H9 (cell line): ENCODE data around the gene NUDT14. TPM values are rescaled to one million over a fixed set of nuclear protein-coding genes. Genes with fewer than 3 reads are reported as not detected.

Experiments
- DNase-seq: peaks from one replicate; pipeline ENCODE4 v3.0.0-alpha.2; 2017
- H2AFZ ChIP-seq: one replicate; pipeline ENCODE4 v1.6.1; 2013; ENCODE audit warnings: mild to moderate bottlenecking, low read length, control low read depth, moderate library complexity
- H2AK5ac ChIP-seq: 2 replicates; pipeline ENCODE4 v1.6.1; 2013; ENCODE audit warnings: low read length, control low read depth, mixed read lengths; ENCODE audit not compliant: insufficient read length
- H2BK120ac ChIP-seq: one replicate; pipeline ENCODE4 v1.6.1; 2013; ENCODE audit warnings: low read depth, mild to moderate bottlenecking, low read length, control low read depth, inconsistent platforms; ENCODE audit not compliant: poor library complexity, severe bottlenecking
- H2BK12ac ChIP-seq: 2 replicates; pipeline ENCODE4 v1.6.1; 2013; ENCODE audit warnings: low read length, control low read depth, mixed read lengths, low read depth; ENCODE audit not compliant: insufficient read length
- H2BK15ac ChIP-seq: 2 replicates; pipeline ENCODE4 v1.6.1; 2013; ENCODE audit warnings: low read depth, low read length, control low read depth
- H2BK20ac ChIP-seq: one replicate; pipeline ENCODE4 v1.6.1; 2013; ENCODE audit warnings: low read depth, mild to moderate bottlenecking, low read length, control low read depth, inconsistent platforms; ENCODE audit not compliant: poor library complexity, severe bottlenecking
- H2BK5ac ChIP-seq: 2 replicates; pipeline ENCODE4 v1.6.1; 2013; ENCODE audit warnings: low read length, control low read depth, mixed read lengths; ENCODE audit not compliant: insufficient read length
- H3K14ac ChIP-seq: 2 replicates; pipeline ENCODE4 v1.6.1; 2013; ENCODE audit warnings: low read length, control low read depth; ENCODE audit not compliant: insufficient read depth
- H3K18ac ChIP-seq: 2 replicates; pipeline ENCODE4 v1.6.1; 2013; ENCODE audit warnings: low read depth, mild to moderate bottlenecking, mixed read lengths, low read length, control low read depth; ENCODE audit not compliant: insufficient read length
- H3K23ac ChIP-seq: 2 replicates; pipeline ENCODE4 v1.6.1; 2013; ENCODE audit warnings: low read length, control low read depth, mixed read lengths, low read depth; ENCODE audit not compliant: insufficient read length
- H3K23me2 ChIP-seq: 2 replicates; pipeline ENCODE4 v1.6.1; 2013; ENCODE audit warnings: low read depth, mild to moderate bottlenecking, mixed read lengths, low read length, control low read depth; ENCODE audit not compliant: insufficient read length, poor library complexity, severe bottlenecking
- H3K27ac ChIP-seq: 2 replicates; pipeline ENCODE4 v1.5.1; 2013; ENCODE audit warnings: low read length, control low read depth, mixed read lengths, low read depth; ENCODE audit not compliant: insufficient read length
- H3K27me3 ChIP-seq: 2 replicates; pipeline ENCODE4 v1.6.1; 2013; ENCODE audit warnings: low read length, control low read depth, inconsistent platforms; ENCODE audit not compliant: insufficient read depth
- H3K4ac ChIP-seq: 2 replicates; pipeline ENCODE4 v1.6.1; 2013; ENCODE audit warnings: low read depth, mild to moderate bottlenecking, control low read depth, inconsistent platforms, low read length, moderate library complexity
- H3K4me1 ChIP-seq: 2 replicates; pipeline ENCODE4 v1.6.1; 2013; ENCODE audit warnings: low read length, control low read depth, inconsistent platforms; ENCODE audit not compliant: insufficient read depth
- H3K4me2 ChIP-seq: 2 replicates; pipeline ENCODE4 v1.6.1; 2013; ENCODE audit warnings: low read length, control low read depth, mixed read lengths; ENCODE audit not compliant: insufficient read length, insufficient read depth
- H3K56ac ChIP-seq: 2 replicates; pipeline ENCODE4 v1.6.1; 2013; ENCODE audit warnings: low read depth, mild to moderate bottlenecking, mixed read lengths, low read length, control low read depth; ENCODE audit not compliant: insufficient read length
- H3K79me1 ChIP-seq: 2 replicates; pipeline ENCODE4 v1.6.1; 2013; ENCODE audit warnings: low read depth, mild to moderate bottlenecking, moderate library complexity, low read length, control low read depth, inconsistent platforms; ENCODE audit not compliant: insufficient read depth, poor library complexity, severe bottlenecking
- H3K79me2 ChIP-seq: 2 replicates; pipeline ENCODE4 v1.6.1; 2013; ENCODE audit warnings: low read length, control low read depth, inconsistent platforms; ENCODE audit not compliant: insufficient read depth
- H3K9ac ChIP-seq: 2 replicates; pipeline ENCODE4 v1.6.1; 2013; ENCODE audit warnings: low read length, control low read depth, mixed read lengths; ENCODE audit not compliant: insufficient read length; ENCODE audit errors: extremely low read depth
- H3K9me3 ChIP-seq: one replicate; pipeline ENCODE4 v1.6.1; 2013; ENCODE audit warnings: low read depth, low read length, inconsistent platforms; ENCODE audit not compliant: control insufficient read depth
- H3T11ph ChIP-seq: one replicate; pipeline ENCODE4 v1.6.1; 2013; ENCODE audit warnings: mild to moderate bottlenecking, low read length, control low read depth, inconsistent platforms
- H4K20me1 ChIP-seq: one replicate; pipeline ENCODE4 v1.6.1; 2013; ENCODE audit not compliant: control insufficient read depth, insufficient read length, insufficient read depth
- H4K5ac ChIP-seq: 2 replicates; pipeline ENCODE4 v1.6.1; 2013; ENCODE audit warnings: low read depth, mild to moderate bottlenecking, mixed read lengths, low read length, control low read depth; ENCODE audit not compliant: insufficient read length
- H4K8ac ChIP-seq: replicated peaks from 2 replicates; pipeline ENCODE4 v1.6.1; 2013; ENCODE audit warnings: low read length, control low read depth, mixed read lengths, low read depth; ENCODE audit not compliant: insufficient read length
- H4K91ac ChIP-seq: 2 replicates; pipeline ENCODE4 v1.6.1; 2013; ENCODE audit warnings: low read depth, mild to moderate bottlenecking, moderate library complexity, mixed read lengths, low read length, control low read depth; ENCODE audit not compliant: insufficient read length
- H3K27ac Mint-ChIP-seq, 3 experiments: 2 replicates in 2 of 3; 3 replicates in 1 of 3; pipeline ENCODE4 v1.8.0; 2020 to 2021; ENCODE audit warnings: mixed read lengths in 3 of 3, mild to moderate bottlenecking in 1 of 3, moderate library complexity in 1 of 3
- H3K27me3 Mint-ChIP-seq: 2 replicates; pipeline ENCODE4 v1.8.0; 2021; ENCODE audit warnings: low read depth, mild to moderate bottlenecking, moderate library complexity, mixed read lengths
- H3K36me3 Mint-ChIP-seq, 3 experiments: 2 replicates in 2 of 3; 3 replicates in 1 of 3; pipeline ENCODE4 v1.8.0; 2020 to 2021; ENCODE audit warnings: low read depth in 3 of 3, mixed read lengths in 3 of 3; ENCODE audit not compliant: insufficient read depth in 1 of 3
- H3K4me1 Mint-ChIP-seq, 2 experiments: 2 replicates each; pipeline ENCODE4 v1.8.0; 2020; ENCODE audit warnings: mixed read lengths in 2 of 2
- H3K4me3 Mint-ChIP-seq, 2 experiments: 2 replicates in 1 of 2; 3 replicates in 1 of 2; pipeline ENCODE4 v1.8.0; 2020 to 2021; ENCODE audit warnings: mild to moderate bottlenecking in 2 of 2, mixed read lengths in 2 of 2, moderate library complexity in 1 of 2
- H3K9me3 Mint-ChIP-seq, 2 experiments: 2 replicates in 1 of 2; 3 replicates in 1 of 2; pipeline ENCODE4 v1.8.0; 2020; ENCODE audit warnings: mild to moderate bottlenecking in 2 of 2, mixed read lengths in 2 of 2, moderate library complexity in 1 of 2
- WGBS: extraction: QIAGEN DNeasy Blood & Tissue Kit; methylation state at CpG from one replicate; pipeline ENCODE4 v1.1.7; 2013; ENCODE audit warnings: missing lambda C conversion rate, low lambda C conversion rate, mixed read lengths; ENCODE audit not compliant: insufficient read length; ENCODE audit errors: extremely low coverage; 5-methylcytosine and 5-hydroxymethylcytosine counted together
- total RNA-seq: library from RNA; stranded (reverse); gene quantifications from 2 replicates; pipeline ENCODE4 v1.2.1, GENCODE V29; 2021
- TF ChIP-seq, protein P1 (sequence below): fragments of 200-600 bp; sonication (generic); conservative IDR thresholded peaks from 3 replicates; pipeline ENCODE4 v1.8.0; 2021; ENCODE audit warnings: antibody characterized with exemption, mild to moderate bottlenecking

The NUDT14 gene
- total RNA-seq, 1 experiment from 2014 or later, result 41.1 TPM

DNA sequence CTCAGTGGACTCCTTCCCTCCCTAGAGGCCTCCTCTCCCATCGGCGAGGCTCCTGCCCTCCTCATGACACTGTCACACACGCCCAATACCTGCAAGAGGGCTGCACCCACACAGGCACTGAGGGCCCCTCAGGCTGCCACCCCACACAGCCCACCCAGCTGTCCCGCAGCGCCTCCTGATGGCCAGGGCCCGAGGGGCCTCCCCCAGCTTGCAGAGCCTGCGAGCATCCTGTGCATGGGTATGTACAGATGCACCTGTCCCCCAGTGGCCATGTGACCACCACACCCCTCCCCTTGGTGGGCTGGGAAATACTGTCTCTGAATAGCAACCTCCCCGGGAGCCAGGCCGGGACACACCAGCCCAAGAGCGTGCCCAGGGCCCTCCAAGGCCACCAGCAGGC is 19.0 kb upstream of the NUDT14 start:
- no peak overlapping the region for H3K27ac Mint-ChIP-seq
- no peak overlapping the region for H2BK15ac ChIP-seq
- no peak overlapping the region for H4K5ac ChIP-seq
- H3K27me3 Mint-ChIP-seq, result peaks cover 33% of the 10 kb centered on the region
- no peaks in the 10 kb centered on the region; the same call in 1 of the 2 replicates for H3K27me3 ChIP-seq
- H2AFZ ChIP-seq, result no peak overlapping the region
- no peaks in the 10 kb centered on the region for H3K79me2 ChIP-seq
- no peak overlapping the region for H3K23ac ChIP-seq
- H3K36me3 Mint-ChIP-seq, result no peaks in the 10 kb centered on the region
- no peak overlapping the region for H2BK20ac ChIP-seq
- DNase-seq, result no peak
- no peak overlapping the region for H3K56ac ChIP-seq
- no peak overlapping the region for H2BK12ac ChIP-seq
- no peak overlapping the region for H4K91ac ChIP-seq
- no CpG with 5 or more reads among the region's 10 CpGs for WGBS
- no peak overlapping the region for H3K18ac ChIP-seq
- no peak overlapping the region for H3K27ac ChIP-seq
- H3K79me1 ChIP-seq, result no peaks in the 10 kb centered on the region
- no peak overlapping the region for H3T11ph ChIP-seq
- no peak overlapping the region for H3K4ac ChIP-seq
- no peaks in the 10 kb centered on the region; the same call in 1 of the 2 replicates for H3K4me1 ChIP-seq
- H3K4me2 ChIP-seq, result no peak overlapping the region
- no peak overlapping the region for H2BK5ac ChIP-seq
- H2AK5ac ChIP-seq, result no peak overlapping the region
- H3K9ac ChIP-seq, result no peak overlapping the region
- H4K20me1 ChIP-seq, result no peaks in the 10 kb centered on the region
- no peaks in the 10 kb centered on the region for H3K9me3 Mint-ChIP-seq
- H4K8ac ChIP-seq, result no peak overlapping the region
- no peaks in the 10 kb centered on the region for H3K9me3 ChIP-seq
- H3K14ac ChIP-seq, result no peak overlapping the region
- TF ChIP-seq, protein P1, sequence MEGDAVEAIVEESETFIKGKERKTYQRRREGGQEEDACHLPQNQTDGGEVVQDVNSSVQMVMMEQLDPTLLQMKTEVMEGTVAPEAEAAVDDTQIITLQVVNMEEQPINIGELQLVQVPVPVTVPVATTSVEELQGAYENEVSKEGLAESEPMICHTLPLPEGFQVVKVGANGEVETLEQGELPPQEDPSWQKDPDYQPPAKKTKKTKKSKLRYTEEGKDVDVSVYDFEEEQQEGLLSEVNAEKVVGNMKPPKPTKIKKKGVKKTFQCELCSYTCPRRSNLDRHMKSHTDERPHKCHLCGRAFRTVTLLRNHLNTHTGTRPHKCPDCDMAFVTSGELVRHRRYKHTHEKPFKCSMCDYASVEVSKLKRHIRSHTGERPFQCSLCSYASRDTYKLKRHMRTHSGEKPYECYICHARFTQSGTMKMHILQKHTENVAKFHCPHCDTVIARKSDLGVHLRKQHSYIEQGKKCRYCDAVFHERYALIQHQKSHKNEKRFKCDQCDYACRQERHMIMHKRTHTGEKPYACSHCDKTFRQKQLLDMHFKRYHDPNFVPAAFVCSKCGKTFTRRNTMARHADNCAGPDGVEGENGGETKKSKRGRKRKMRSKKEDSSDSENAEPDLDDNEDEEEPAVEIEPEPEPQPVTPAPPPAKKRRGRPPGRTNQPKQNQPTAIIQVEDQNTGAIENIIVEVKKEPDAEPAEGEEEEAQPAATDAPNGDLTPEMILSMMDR, result peak; percentile 49
- H3K4me1 Mint-ChIP-seq, result peaks cover 8 to 9% of the 10 kb centered on the region in 2 experiments
- no peak overlapping the region for H2BK120ac ChIP-seq
- H3K4me3 Mint-ChIP-seq, result no peak overlapping the region; a peak in 1 of 5 replicates
- H3K23me2 ChIP-seq, result no peaks in the 10 kb centered on the region
